Cardiac muscle cell (in vitro differentiated cells and primary cell): ENCODE data around the gene COQ2. TPM values are rescaled to one million over a fixed set of nuclear protein-coding genes. Genes with fewer than 3 reads are reported as not detected.

Experiments
- DNase-seq, 2 donors: peaks; one replicate each; pipeline versions ENCODE4 v3.0.0 to v3.0.0-alpha.2; 2010 to 2017; ENCODE audit warnings: low read depth in 1 of 2, low spot score in 1 of 2
- H3K27ac ChIP-seq: fragments of 200-600 bp; sonication (generic); 2 replicates; pipeline ENCODE4 v1.5.1; 2016
- H3K27me3 ChIP-seq: fragments of 200-600 bp; sonication (generic); 2 replicates; pipeline ENCODE4 v1.6.0; 2016; ENCODE audit warnings: control low read depth
- H3K36me3 ChIP-seq: fragments of 200-600 bp; sonication (generic); 2 replicates; pipeline ENCODE4 v1.5.1; 2016; ENCODE audit warnings: control low read depth
- H3K4me1 ChIP-seq: fragments of 200-600 bp; sonication (generic); 2 replicates; pipeline ENCODE4 v1.8.1; 2017; ENCODE audit warnings: low read depth, mild to moderate bottlenecking, mixed run types
- H3K4me3 ChIP-seq: fragments of 200-600 bp; sonication (generic); 2 replicates; pipeline ENCODE4 v1.5.1; 2016; ENCODE audit warnings: mild to moderate bottlenecking
- H3K9me3 ChIP-seq: fragments of 200-600 bp; sonication (generic); 2 replicates; pipeline ENCODE4 v1.5.1; 2017; ENCODE audit warnings: low read depth, mild to moderate bottlenecking, control low read depth
- polyA plus RNA-seq: library from polyadenylated mRNA; unstranded; fragments of >200 nt; fragmentation: Nextera tagmentation; extraction: Ambion mirVana; gene quantifications from 2 replicates; pipeline ENCODE4 v1.2.1, GENCODE V29; 2016
- total RNA-seq: library from RNA; depleted of rRNA; stranded (reverse); fragments of >200 nt; gene quantifications from 2 replicates; pipeline ENCODE4 v1.2.3, GENCODE V29; 2016
- TF ChIP-seq, protein P1 (sequence below): IDR thresholded peaks from 2 replicates; pipeline ENCODE4 v1.5.1; 2012; ENCODE audit warnings: low read depth, mild to moderate bottlenecking, low read length

The COQ2 gene
- total and polyA plus RNA-seq, 2 experiments from 2014 or later: 6.1 to 20.0 TPM

GRCh38 chr4:83267830-83268475, 16.6 kb downstream of the COQ2 start:
- Histone ChIP-seq H3K9me3 (no peaks in the 10 kb centered on the region), H3K36me3 (peaks cover 2% of the 10 kb centered on the region), H3K27ac (no peak overlapping the region), H3K27me3 (no peaks in the 10 kb centered on the region), H3K4me1 (no peaks in the 10 kb centered on the region), H3K4me3 (no peak overlapping the region)
- DNase-seq: no peak
- TF ChIP-seq, protein P1, sequence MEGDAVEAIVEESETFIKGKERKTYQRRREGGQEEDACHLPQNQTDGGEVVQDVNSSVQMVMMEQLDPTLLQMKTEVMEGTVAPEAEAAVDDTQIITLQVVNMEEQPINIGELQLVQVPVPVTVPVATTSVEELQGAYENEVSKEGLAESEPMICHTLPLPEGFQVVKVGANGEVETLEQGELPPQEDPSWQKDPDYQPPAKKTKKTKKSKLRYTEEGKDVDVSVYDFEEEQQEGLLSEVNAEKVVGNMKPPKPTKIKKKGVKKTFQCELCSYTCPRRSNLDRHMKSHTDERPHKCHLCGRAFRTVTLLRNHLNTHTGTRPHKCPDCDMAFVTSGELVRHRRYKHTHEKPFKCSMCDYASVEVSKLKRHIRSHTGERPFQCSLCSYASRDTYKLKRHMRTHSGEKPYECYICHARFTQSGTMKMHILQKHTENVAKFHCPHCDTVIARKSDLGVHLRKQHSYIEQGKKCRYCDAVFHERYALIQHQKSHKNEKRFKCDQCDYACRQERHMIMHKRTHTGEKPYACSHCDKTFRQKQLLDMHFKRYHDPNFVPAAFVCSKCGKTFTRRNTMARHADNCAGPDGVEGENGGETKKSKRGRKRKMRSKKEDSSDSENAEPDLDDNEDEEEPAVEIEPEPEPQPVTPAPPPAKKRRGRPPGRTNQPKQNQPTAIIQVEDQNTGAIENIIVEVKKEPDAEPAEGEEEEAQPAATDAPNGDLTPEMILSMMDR: no peak

- H3K9me3 ChIP-seq: no peaks in the 10 kb centered on the region
- no peaks in the 10 kb centered on the region for H3K27me3 ChIP-seq
- no peak overlapping the region for H3K4me3 ChIP-seq
- peaks cover 2% of the 10 kb centered on the region for H3K36me3 ChIP-seq
- TF ChIP-seq, protein P1: no peak
- peak in 1 of 2 donors; percentile 94 for DNase-seq
- H3K27ac ChIP-seq: no peak overlapping the region
- H3K4me1 ChIP-seq: no peaks in the 10 kb centered on the region
Measured at GRCh38 chr4:83267121-83267829, 17.3 kb downstream of the COQ2 start.

GRCh38 chr4:83266689-83267088, 17.9 kb downstream of the COQ2 start:
- TF ChIP-seq, protein P1: no peak
- no peaks in the 10 kb centered on the region for H3K27me3 ChIP-seq
- no peak overlapping the region for H3K4me3 ChIP-seq
- H3K9me3 ChIP-seq: no peaks in the 10 kb centered on the region
- H3K27ac ChIP-seq: no peak overlapping the region
- DNase-seq: peak in 1 of 2 donors; percentile 62
- H3K4me1 ChIP-seq: no peaks in the 10 kb centered on the region
- H3K36me3 ChIP-seq: peaks cover 2% of the 10 kb centered on the region

DNA sequence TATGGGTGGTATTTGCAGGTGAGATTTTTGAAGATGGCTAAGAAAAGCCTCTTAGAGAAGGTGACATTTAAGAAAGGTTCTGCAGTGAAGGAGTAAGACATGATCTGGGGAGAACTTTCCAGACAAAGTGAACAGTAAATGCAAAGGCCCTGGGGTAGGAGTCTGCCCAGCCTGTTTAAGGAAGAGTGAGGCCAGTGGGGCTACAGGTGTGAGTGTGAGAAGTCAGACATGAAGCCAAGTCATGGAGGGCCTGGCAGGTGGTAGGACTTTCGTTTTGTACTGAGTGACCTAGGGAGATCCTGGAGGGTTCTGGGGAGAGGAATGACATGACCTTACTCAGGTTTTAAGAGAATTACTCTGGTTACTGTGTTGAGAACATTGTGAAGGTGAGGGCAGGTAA, 21.5 kb downstream of the COQ2 start:
- H3K27me3 ChIP-seq: no peaks in the 10 kb centered on the region
- TF ChIP-seq, protein P1: no peak
- H3K36me3 ChIP-seq: no peaks in the 10 kb centered on the region
- H3K9me3 ChIP-seq: no peaks in the 10 kb centered on the region
- DNase-seq: no peak
- no peaks in the 10 kb centered on the region for H3K4me1 ChIP-seq
- H3K27ac ChIP-seq: no peak overlapping the region
- no peak overlapping the region for H3K4me3 ChIP-seq

- Histone ChIP-seq H3K27ac (no peak overlapping the region), H3K36me3 (no peaks in the 10 kb centered on the region)
Measured at GRCh38 chr4:83262682-83263081, 21.9 kb downstream of the COQ2 start.

More at GRCh38 chr4:83262682-83263081, 21.9 kb downstream of the COQ2 start:
- DNase-seq: no peak
- Histone ChIP-seq H3K4me3 (no peak overlapping the region), H3K27me3 (no peaks in the 10 kb centered on the region), H3K9me3 (no peaks in the 10 kb centered on the region), H3K4me1 (no peaks in the 10 kb centered on the region)
- TF ChIP-seq, protein P1: no peak
